PC-9 (cell line): ENCODE measurements around the gene VDAC2.

ENCODE experiments used
- CTCF ChIP-seq: fragments of 200-600 bp; sonication (generic); conservative IDR thresholded peaks from 2 replicates; pipeline ENCODE4 v1.6.1; 2017; ENCODE audit warnings: mixed run types, antibody characterized with exemption, mild to moderate bottlenecking, moderate library complexity
- EZH2 ChIP-seq: fragments of 200-600 bp; sonication (generic); IDR thresholded peaks from 2 replicates; pipeline ENCODE4 v1.8.0; 2017; ENCODE audit warnings: antibody characterized with exemption, low read depth

GRCh38 chr10:75244487-75245353 lies 34.1 kb downstream of the VDAC2 start:
- TF ChIP-seq CTCF (no peak), EZH2 (no peak)
